GM13977 (cell line): Measurements from ENCODE around the gene ROBO3.

Experiments used
- DNase-seq: peaks from one replicate; pipeline ENCODE4 v3.0.0; 2012; ENCODE audit warnings: low spot score
- in situ Hi-C: fragments of 300-500 bp; cut with MboI; formaldehyde crosslinking; loops from one replicate; pipeline ENCODE4 v1.12.0; 2022; ENCODE audit warnings: low sequenced_read_pairs, low pct_unique_long_range_greater_than_20kb, mixed read lengths, inconsistent platforms; ENCODE audit not compliant: unreplicated experiment
- TF ChIP-seq, protein P1 (sequence below): IDR thresholded peaks from 2 replicates; pipeline ENCODE4 v1.5.1; 2012; ENCODE audit warnings: mild to moderate bottlenecking, control low read depth; ENCODE audit not compliant: insufficient read depth; ENCODE audit errors: extremely low read depth, missing control alignments

Gene ROBO3

DNA sequence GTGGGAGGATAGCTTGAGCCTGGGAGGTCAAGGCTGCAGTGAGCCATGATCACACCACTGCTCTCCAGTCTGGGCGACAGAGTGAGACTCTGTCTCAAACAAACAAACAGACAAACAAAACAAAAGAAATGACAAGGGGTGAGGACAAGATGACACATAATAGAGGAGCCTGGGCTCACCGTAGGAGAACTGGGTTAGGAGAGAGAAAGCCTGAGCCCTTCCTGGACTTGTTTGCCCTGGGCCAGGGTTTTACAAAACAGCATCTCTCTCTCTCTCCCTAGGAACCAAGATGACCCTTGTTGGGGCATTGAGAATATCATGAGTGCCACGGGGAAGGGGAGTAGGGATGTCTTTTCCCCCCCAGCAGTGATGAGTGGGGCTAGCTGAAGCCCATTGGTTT is 15.7 kb downstream of the ROBO3 start:
- DNase-seq: no peak
- TF ChIP-seq, protein P1, sequence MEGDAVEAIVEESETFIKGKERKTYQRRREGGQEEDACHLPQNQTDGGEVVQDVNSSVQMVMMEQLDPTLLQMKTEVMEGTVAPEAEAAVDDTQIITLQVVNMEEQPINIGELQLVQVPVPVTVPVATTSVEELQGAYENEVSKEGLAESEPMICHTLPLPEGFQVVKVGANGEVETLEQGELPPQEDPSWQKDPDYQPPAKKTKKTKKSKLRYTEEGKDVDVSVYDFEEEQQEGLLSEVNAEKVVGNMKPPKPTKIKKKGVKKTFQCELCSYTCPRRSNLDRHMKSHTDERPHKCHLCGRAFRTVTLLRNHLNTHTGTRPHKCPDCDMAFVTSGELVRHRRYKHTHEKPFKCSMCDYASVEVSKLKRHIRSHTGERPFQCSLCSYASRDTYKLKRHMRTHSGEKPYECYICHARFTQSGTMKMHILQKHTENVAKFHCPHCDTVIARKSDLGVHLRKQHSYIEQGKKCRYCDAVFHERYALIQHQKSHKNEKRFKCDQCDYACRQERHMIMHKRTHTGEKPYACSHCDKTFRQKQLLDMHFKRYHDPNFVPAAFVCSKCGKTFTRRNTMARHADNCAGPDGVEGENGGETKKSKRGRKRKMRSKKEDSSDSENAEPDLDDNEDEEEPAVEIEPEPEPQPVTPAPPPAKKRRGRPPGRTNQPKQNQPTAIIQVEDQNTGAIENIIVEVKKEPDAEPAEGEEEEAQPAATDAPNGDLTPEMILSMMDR: no peak
- in situ Hi-C loops: no loop called here

DNA sequence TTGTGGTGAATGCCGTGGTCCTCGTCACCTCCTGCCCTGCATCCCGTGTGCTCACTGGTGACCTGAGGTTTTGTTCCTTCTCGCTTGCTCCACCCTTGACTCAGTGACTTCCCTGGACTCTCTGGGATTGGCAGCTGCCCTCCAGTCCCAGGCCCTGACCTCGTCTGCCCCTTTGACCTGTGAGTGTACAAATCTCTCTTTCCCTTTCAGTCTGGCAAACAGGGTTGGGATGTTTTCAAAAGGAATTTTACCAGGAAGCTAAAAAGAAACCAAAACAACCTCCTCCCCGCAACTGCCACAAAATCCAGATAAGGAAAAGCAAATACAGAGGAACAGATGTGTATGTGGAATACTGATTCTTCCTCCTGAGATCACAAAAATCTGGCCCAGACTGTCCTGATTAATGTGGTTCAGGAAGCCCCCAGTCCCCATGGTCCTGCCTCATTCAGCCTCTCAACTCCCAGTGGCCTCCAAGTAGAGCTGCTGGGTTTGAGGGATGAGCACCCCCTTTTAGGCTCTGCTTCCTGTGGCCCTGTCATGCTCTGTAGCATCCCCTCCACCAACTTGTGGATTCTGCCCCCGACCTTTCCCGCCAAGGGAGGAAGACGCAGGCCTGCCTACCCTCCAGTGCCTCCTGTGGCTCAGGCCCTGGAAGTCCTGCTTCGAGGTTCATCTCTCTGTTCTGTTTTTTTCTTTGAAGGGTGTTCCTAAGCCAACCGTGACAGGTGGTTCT is 17.3 kb downstream of the ROBO3 start:
- in situ Hi-C loops: no loop called here
- TF ChIP-seq, protein P1: no peak
- DNase-seq: no peak

DNA sequence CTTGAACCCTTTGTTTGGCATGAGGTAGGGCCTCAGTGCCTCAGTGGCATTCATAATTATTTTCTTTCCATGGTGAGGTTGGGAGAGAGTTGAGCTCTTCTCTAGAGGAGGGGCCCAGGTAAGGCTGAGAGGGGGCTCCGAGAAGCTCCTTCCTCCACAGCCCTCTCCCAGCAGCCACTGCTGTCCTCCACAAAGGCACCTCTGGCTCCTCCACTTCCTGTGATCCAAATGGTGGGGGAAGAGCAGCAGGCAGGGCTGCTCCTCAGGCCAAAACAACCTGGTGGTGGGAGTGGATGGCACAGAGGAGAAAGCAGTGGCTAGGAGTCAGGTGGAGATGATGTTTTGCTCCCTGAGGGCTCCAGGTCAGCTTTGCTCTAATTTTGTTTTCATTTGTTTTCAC is 19.1 kb downstream of the ROBO3 start:
- in situ Hi-C loops: no loop called here
- DNase-seq: no peak
- TF ChIP-seq, protein P1: no peak

DNA sequence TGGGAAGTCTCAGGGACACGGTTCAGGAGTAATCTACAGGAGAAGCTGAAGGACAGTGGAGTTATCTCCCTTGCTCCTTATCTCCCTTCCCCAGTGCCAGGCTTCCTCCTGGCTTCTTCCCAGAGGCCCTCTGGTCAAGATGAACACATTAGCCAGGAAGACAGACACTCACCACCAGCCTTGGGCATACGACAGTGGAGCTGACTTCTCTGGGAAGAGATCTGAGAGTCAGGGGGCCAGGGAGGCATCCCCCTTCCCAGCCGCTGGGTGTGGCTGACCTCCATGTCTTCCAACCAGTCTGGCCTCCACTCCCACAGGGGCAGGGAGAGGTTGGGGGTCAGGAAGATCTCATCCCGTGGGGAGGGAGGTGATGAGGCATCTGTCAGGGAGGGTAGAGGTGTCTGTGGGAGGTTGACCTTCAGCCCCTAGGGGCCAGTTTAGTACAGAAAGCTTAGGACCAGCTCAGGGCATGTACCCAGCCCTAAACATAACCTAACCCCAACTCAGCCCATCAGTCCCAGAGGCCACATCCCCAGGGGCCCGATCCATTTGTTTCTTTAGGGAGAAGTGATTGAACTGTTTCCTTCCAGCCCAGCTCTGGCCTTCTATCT is 19.7 kb downstream of the ROBO3 start:
- in situ Hi-C loops: no loop called here
- no peak for DNase-seq
- TF ChIP-seq, protein P1: no peak

DNA sequence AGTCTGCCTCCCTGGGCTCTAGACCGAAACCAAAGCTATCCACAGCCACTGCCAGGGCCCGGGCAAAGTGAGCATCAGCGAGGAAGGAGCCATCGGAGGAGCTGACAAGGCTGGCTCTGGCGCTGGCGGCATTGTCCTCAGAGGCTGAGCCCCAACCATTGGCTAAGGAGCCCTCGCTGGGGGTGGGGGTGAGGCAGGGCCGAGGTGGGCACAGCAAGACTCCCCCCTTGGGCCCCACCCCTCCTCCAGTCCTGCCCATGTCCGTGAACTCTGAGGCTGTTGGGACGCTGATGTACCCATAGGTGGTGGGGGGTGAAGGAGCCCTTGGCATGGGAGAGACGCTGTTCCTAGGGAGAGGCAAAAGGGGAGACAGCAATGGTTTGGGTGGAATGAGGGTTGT is 21.2 kb downstream of the ROBO3 start:
- in situ Hi-C loops: no loop called here
- TF ChIP-seq, protein P1: no peak
- no peak for DNase-seq

GRCh38 chr11:124886978-124887666 is 21.9 kb downstream of the ROBO3 start:
- in situ Hi-C loops: no loop called here
- no peak for DNase-seq
- TF ChIP-seq, protein P1: no peak
